Stomach (tissue), 9 donors: Measurements from ENCODE around the gene CYP26A1. TPM values are rescaled to one million over a fixed set of nuclear protein-coding genes. Genes with fewer than 3 reads are reported as not detected.

ENCODE experiments used
- DNase-seq, 2 donors: peaks; one replicate each; pipeline versions ENCODE4 v3.0.0 to v3.0.0-alpha.2; 2013 to 2019
- H3K27ac ChIP-seq, 5 donors: fragments of 200-600 bp in 4 of 5; sonication (generic) in 4 of 5; one replicate each; pipeline ENCODE4 v1.5.1; 2013 to 2019; ENCODE audit warnings: mild to moderate bottlenecking in 1 of 5, moderate library complexity in 1 of 5
- H3K27me3 ChIP-seq, 3 donors: fragments of 200-600 bp; sonication (generic); one replicate each; pipeline ENCODE4 v1.5.1; 2017 to 2019; ENCODE audit warnings: mixed run types in 1 of 3
- H3K36me3 ChIP-seq, 4 donors: fragments of 200-600 bp; sonication (generic); 1 replicate in 3 of 4; 2 replicates in 1 of 4; pipeline ENCODE4 v1.5.1; 2016 to 2019
- H3K4me1 ChIP-seq, 4 donors: fragments of 200-600 bp; sonication (generic); one replicate each; pipeline ENCODE4 v1.5.1; 2016 to 2019
- H3K4me3 ChIP-seq, 4 donors: fragments of 200-600 bp; sonication (generic) in 3 of 4; one replicate each; pipeline ENCODE4 v1.5.1; 2016 to 2019; ENCODE audit warnings: mild to moderate bottlenecking in 1 of 4
- H3K9me3 ChIP-seq, 4 donors: fragments of 200-600 bp; sonication (generic); one replicate each; pipeline ENCODE4 v1.5.1; 2016 to 2019
- CTCF ChIP-seq, 7 experiments: fragments of 450-650 bp in 4 of 7; fragments of 200-600 bp in 3 of 7; sonication (generic) in 3 of 7; IDR thresholded peaks; one replicate each; pipeline ENCODE4 v1.5.1; 2016 to 2019; ENCODE audit warnings: antibody characterized with exemption in 7 of 7, control low read depth in 2 of 7, mild to moderate bottlenecking in 1 of 7
- EP300 ChIP-seq: sonication (generic); formaldehyde crosslinking; IDR thresholded peaks from one replicate; pipeline ENCODE4 v1.6.1; 2017; ENCODE audit warnings: antibody characterized with exemption
- POLR2A ChIP-seq, 4 donors: fragments of 450-650 bp; IDR thresholded peaks; one replicate each; pipeline ENCODE4 v1.6.1; 2016; ENCODE audit warnings: antibody characterized with exemption in 4 of 4, control low read depth in 2 of 4, mild to moderate bottlenecking in 1 of 4, moderate library complexity in 1 of 4
- POLR2AphosphoS5 ChIP-seq, 3 donors: sonication (generic); formaldehyde crosslinking; IDR thresholded peaks; one replicate each; pipeline ENCODE4 v1.6.1; 2016; ENCODE audit warnings: antibody characterized with exemption in 3 of 3
- whole genome bisulfite sequencing, 5 donors: extraction: QIAGEN DNeasy Blood & Tissue Kit in 3 of 5; methylation state at CpG; one replicate each; pipeline versions ENCODE4 v1.1.5 to v1.1.7; 2013 to 2018; 5-methylcytosine and 5-hydroxymethylcytosine counted together
- intact Hi-C: fragments of 100-400 bp; cut with DNase I; formaldehyde crosslinking; loops from one replicate; pipeline ENCODE4 v1.15.1; 2023; ENCODE audit warnings: low total_unique reads
- polyA plus RNA-seq, 3 donors: library from polyadenylated mRNA; stranded (reverse); fragments of 200-250 nt; gene quantifications; one replicate each; pipeline ENCODE4 v1.2.3, GENCODE V29; 2013
- total RNA-seq, 5 donors: library from RNA; depleted of rRNA; stranded (reverse); fragments of >200 nt; gene quantifications; one replicate each; pipeline versions ENCODE4 v1.1.0 to v1.2.3, GENCODE V29; 2014 to 2016
- donor health status: healthy with polysubstance abuse.
- donor health status: Bipolar disorder and iron deficiency.
- donor health status: healthy.

CYP26A1 gene
- total and polyA plus RNA-seq, 8 donors: 0.15 TPM; not detected in 7

- DNase-seq: no peak
- Histone ChIP-seq H3K36me3 (no peaks in the 10 kb centered on the region), H3K4me1 (no peaks in the 10 kb centered on the region), H3K4me3 (no peak overlapping the region), H3K27me3 (no peaks in the 10 kb centered on the region), H3K9me3 (peaks cover 0 to 6% (median 5%) of the 10 kb centered on the region in 4 donors), H3K27ac (no peak overlapping the region)
- WGBS, 5 donors: 52 to 75% (median 68%) methylated on average over 3 of the region's 3 CpGs
- TF ChIP-seq EP300 (no peak), CTCF (IDR thresholded peaks at IDR 0.05) (no peak), POLR2A (IDR thresholded peaks at IDR 0.05) (no peak), POLR2AphosphoS5 (IDR thresholded peaks at IDR 0.05) (no peak)
- intact Hi-C loops: no loop called here
Measured at GRCh38 chr10:93121311-93121710, 47.6 kb downstream of the CYP26A1 start.

GRCh38 chr10:93123766-93124165 lies 50.1 kb downstream of the CYP26A1 start:
- peaks cover 0 to 28% (median 11%) of the 10 kb centered on the region in 4 donors for H3K9me3 ChIP-seq
- 82 to 94% (median 92%) methylated on average over 5 of the region's 5 CpGs for WGBS, 5 donors
- DNase-seq: no peak
- no peaks in the 10 kb centered on the region for H3K27me3 ChIP-seq
- H3K4me3 ChIP-seq: no peak overlapping the region
- no peaks in the 10 kb centered on the region for H3K36me3 ChIP-seq
- no peak overlapping the region for H3K27ac ChIP-seq
- H3K4me1 ChIP-seq: no peaks in the 10 kb centered on the region
- TF ChIP-seq CTCF (IDR thresholded peaks at IDR 0.05) (no peak), POLR2A (IDR thresholded peaks at IDR 0.05) (no peak), EP300 (no peak), POLR2AphosphoS5 (IDR thresholded peaks at IDR 0.05) (no peak)
- intact Hi-C loops: no loop called here

GRCh38 chr10:93124580-93125318 lies 51.1 kb downstream of the CYP26A1 start:
- Histone ChIP-seq H3K36me3 (no peaks in the 10 kb centered on the region), H3K9me3 (peaks cover 0 to 28% (median 11%) of the 10 kb centered on the region in 4 donors), H3K4me3 (no peak overlapping the region), H3K27ac (peak overlapping the region in 2 of 5 donors; percentile 44 to 58), H3K27me3 (no peaks in the 10 kb centered on the region), H3K4me1 (no peaks in the 10 kb centered on the region)
- TF ChIP-seq POLR2A (IDR thresholded peaks at IDR 0.05) (no peak), CTCF (IDR thresholded peaks at IDR 0.05) (no peak), POLR2AphosphoS5 (IDR thresholded peaks at IDR 0.05) (no peak), EP300 (no peak)
- intact Hi-C loops: no loop called here
- 18 to 44% (median 41%) methylated on average over 6 of the region's 6 CpGs for WGBS, 5 donors
- DNase-seq: peak in 1 of 2 donors; percentile 36

GRCh38 chr10:93125966-93126365 lies 52.3 kb downstream of the CYP26A1 start:
- Histone ChIP-seq H3K36me3 (no peaks in the 10 kb centered on the region), H3K4me1 (no peaks in the 10 kb centered on the region), H3K27me3 (no peaks in the 10 kb centered on the region), H3K27ac (no peak overlapping the region), H3K9me3 (peaks cover 0 to 28% (median 11%) of the 10 kb centered on the region in 4 donors), H3K4me3 (no peak overlapping the region)
- no peak for DNase-seq
- WGBS, 5 donors: 86 to 97% (median 93%) methylated on average over 2 of the region's 2 CpGs
- TF ChIP-seq POLR2AphosphoS5 (IDR thresholded peaks at IDR 0.05): no peak
- no peak for TF ChIP-seq EP300
- TF ChIP-seq POLR2A (IDR thresholded peaks at IDR 0.05): no peak
- no peak for TF ChIP-seq CTCF (IDR thresholded peaks at IDR 0.05)
- intact Hi-C loops: no loop called here
